WI38 (cell line): ENCODE measurements around the gene CCNYL1.

Experiments used
- H3K4me3 ChIP-seq: 2 replicates; pipeline ENCODE4 v1.5.1; 2011; ENCODE audit warnings: low read depth, mild to moderate bottlenecking, control low read depth, low read length
- CTCF ChIP-seq: IDR thresholded peaks from 2 replicates; pipeline ENCODE4 v1.5.1; 2012; ENCODE audit warnings: low read depth, mild to moderate bottlenecking, control low read depth, low read length

Gene CCNYL1

GRCh38 chr2:207768866-207769596, 57.6 kb downstream of the CCNYL1 start:
- TF ChIP-seq CTCF: no peak
- H3K4me3 ChIP-seq: peak overlapping the region; percentile 71

GRCh38 chr2:207770602-207771404, 59.4 kb downstream of the CCNYL1 start:
- no peak for TF ChIP-seq CTCF

GRCh38 chr2:207771421-207771820, 60.0 kb downstream of the CCNYL1 start:
- TF ChIP-seq CTCF: no peak
- no peak overlapping the region for H3K4me3 ChIP-seq

More at GRCh38 chr2:207770602-207771404, 59.4 kb downstream of the CCNYL1 start:
- H3K4me3 ChIP-seq: no peak overlapping the region; the same call in 1 of the 2 replicates

GRCh38 chr2:207772081-207772843, 60.8 kb downstream of the CCNYL1 start:
- TF ChIP-seq CTCF: no peak
- no peak overlapping the region for H3K4me3 ChIP-seq

GRCh38 chr2:207772844-207773205, 61.4 kb downstream of the CCNYL1 start:
- H3K4me3 ChIP-seq: no peak overlapping the region
- no peak for TF ChIP-seq CTCF

- H3K4me3 ChIP-seq: no peak overlapping the region
- TF ChIP-seq CTCF: no peak
Measured at GRCh38 chr2:207775473-207775872, 64.0 kb downstream of the CCNYL1 start.
